Stimulated activated CD8-positive, alpha-beta memory T cell treated with anti-CD3 and anti-CD28 coated beads, Interleukin-4, amount 100 ng/mL, for 1 hour (primary cell): ENCODE data around the gene SORL1.

ENCODE experiments used
- DNase-seq, 2 donors: peaks; one replicate each; pipeline ENCODE4 v3.0.0-alpha.2; 2020; ENCODE audit warnings: low read depth in 2 of 2, low spot score in 1 of 2

SORL1 gene

GRCh38 chr11:121655537-121656327, 203.6 kb downstream of the SORL1 start:
- DNase-seq, result peak; percentile 19 to 29

- DNase-seq, result no peak
Measured at GRCh38 chr11:121656328-121657090, 204.4 kb downstream of the SORL1 start.

GRCh38 chr11:121657146-121657545, 205.0 kb downstream of the SORL1 start:
- no peak for DNase-seq

GRCh38 chr11:121659811-121660210, 207.7 kb downstream of the SORL1 start:
- no peak for DNase-seq

- no peak for DNase-seq
Measured at GRCh38 chr11:121661880-121662486, 209.9 kb downstream of the SORL1 start.

GRCh38 chr11:121664144-121664543, 212.0 kb downstream of the SORL1 start:
- DNase-seq, result no peak

GRCh38 chr11:121665206-121665838, 213.2 kb downstream of the SORL1 start:
- no peak for DNase-seq

GRCh38 chr11:121667836-121668235, 215.7 kb downstream of the SORL1 start:
- DNase-seq, result no peak

GRCh38 chr11:121669422-121669821, 217.3 kb downstream of the SORL1 start:
- DNase-seq, result no peak

GRCh38 chr11:121670266-121670665, 218.2 kb downstream of the SORL1 start:
- DNase-seq, result no peak

GRCh38 chr11:121670805-121671282, 218.7 kb downstream of the SORL1 start:
- DNase-seq, result no peak

GRCh38 chr11:121671283-121672168, 219.4 kb downstream of the SORL1 start:
- DNase-seq, result no peak

- DNase-seq, result no peak
Measured at GRCh38 chr11:121672630-121673487, 220.7 kb downstream of the SORL1 start.

GRCh38 chr11:121681550-121682268, 229.6 kb downstream of the SORL1 start:
- no peak for DNase-seq
